ENCODE measurements around the gene TIGAR.

The TIGAR gene

GRCh38 chr12:4380332-4380731 lies 59.3 kb downstream of the TIGAR start:
- no peak for DNase-seq

GRCh38 chr12:4383304-4383865 lies 62.4 kb downstream of the TIGAR start:
- DNase-seq, result peak in 2 of 3 experiments; percentile 24 to 73

- peak in 2 of 3 experiments; percentile 72 to 92 for DNase-seq
These were observed 65.8 kb downstream of the TIGAR start for GRCh38 chr12:4386801-4387200.

- peak in 1 of 3 experiments; percentile 40 for DNase-seq
These were observed 66.6 kb downstream of the TIGAR start for GRCh38 chr12:4387607-4388006.

- DNase-seq, result peak in 2 of 3 experiments; percentile 3 to 53
These were observed 67.0 kb downstream of the TIGAR start for GRCh38 chr12:4388032-4388431.

GRCh38 chr12:4388662-4389061 lies 67.6 kb downstream of the TIGAR start:
- DNase-seq, result no peak

- DNase-seq, result no peak
These were observed 71.3 kb downstream of the TIGAR start for GRCh38 chr12:4392223-4392742.

GRCh38 chr12:4393211-4393610 lies 72.2 kb downstream of the TIGAR start:
- no peak for DNase-seq

- DNase-seq, result no peak
These were observed 74.8 kb downstream of the TIGAR start for GRCh38 chr12:4395818-4396217.

GRCh38 chr12:4401117-4401516 lies 80.1 kb downstream of the TIGAR start:
- no peak for DNase-seq

GRCh38 chr12:4402996-4403395 lies 82.0 kb downstream of the TIGAR start:
- no peak for DNase-seq

Measured in NCI-H1417 (cell line).